Hypothalamus (tissue), 51 donors: ENCODE data around the gene OR4F15.
"Not testable (repeated sequence)": the region's sequence is repeated elsewhere in the genome, so short reads cannot be mapped to it uniquely, and the experiment has no call there.

ENCODE experiments used
- DNase-seq, 51 donors: peaks; one replicate each; lab custom pipeline; 2025; lab: John Stamatoyannopoulos, UW

Gene OR4F15, protein sequence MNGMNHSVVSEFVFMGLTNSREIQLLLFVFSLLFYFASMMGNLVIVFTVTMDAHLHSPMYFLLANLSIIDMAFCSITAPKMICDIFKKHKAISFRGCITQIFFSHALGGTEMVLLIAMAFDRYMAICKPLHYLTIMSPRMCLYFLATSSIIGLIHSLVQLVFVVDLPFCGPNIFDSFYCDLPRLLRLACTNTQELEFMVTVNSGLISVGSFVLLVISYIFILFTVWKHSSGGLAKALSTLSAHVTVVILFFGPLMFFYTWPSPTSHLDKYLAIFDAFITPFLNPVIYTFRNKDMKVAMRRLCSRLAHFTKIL

DNA sequence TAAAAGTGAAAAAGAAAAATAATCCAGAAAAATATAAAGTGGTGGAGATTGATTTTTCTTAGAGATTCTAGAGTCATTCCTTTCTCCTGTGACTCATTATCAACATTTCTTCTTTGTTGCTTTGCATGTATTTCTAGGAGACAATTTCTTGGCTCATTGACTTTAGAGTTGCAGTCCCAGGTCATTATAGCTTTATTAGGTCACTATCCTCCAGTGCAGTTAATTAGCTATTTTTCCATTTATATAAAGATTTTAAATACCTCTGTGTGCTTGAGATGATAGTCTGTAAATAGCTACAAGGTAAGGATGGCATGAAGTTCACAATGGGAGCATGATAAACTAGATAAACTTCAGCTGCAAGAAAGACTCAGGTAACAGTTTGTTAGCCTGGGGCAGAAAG, at the start of gene OR4F15:
Gene OR4F15 (plus strand): TSS at position 301 of the 400 bp plus-strand sequence. CDS start 5,985 bp downstream, outside the sequence.
- DNase-seq: no peak

GRCh38 chr15:101764669-101765339, 47.2 kb upstream of the OR4F15 start:
- DNase-seq: not testable (repeated sequence)

DNA sequence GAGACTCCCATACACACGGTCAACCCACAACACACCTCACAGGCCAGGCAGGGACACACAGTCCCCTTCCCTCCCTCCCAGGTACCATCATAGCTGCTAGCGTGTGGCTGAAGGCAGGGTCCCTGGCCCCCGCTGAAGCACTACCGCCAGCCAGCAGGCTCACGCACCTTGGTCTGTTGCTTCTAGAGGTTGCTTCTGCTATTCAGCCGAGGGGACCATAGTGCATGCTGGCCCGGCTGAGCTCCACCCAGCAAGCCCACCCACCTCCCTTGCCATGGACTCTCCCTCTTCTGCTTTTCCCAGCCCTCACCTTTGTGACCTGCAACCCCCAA, 46.7 kb upstream of the OR4F15 start:
- not testable (repeated sequence) for DNase-seq

- DNase-seq: no peak
These were observed 46.1 kb upstream of the OR4F15 start for GRCh38 chr15:101765772-101766456.

DNA sequence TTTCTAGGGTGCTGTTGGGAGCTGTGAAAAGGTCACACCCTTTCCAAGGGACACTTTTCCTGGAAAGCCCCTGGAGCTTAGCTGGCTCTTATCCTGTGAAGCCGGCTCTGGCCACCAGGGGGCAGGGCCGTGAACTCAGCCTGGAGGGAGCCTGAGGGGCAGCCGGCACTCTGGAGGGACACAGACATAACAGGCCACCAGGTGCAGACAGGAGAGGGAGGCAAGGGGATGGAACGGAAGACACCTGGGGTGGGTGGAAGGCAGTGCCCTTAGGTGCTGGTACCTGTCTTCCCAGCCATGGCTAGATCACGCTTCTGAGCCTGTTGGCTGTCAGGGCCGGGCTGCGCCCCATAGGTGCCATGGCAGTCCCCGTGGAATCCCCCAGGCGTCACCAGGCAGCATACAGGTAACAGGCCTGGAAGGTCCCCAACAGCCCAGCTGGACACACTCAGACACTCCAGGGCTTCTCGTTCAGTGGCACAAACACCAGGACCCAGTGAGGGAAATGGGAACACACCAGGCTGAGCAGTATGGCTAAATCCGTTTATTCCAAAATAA, 44.8 kb upstream of the OR4F15 start:
- DNase-seq: not testable (repeated sequence)

DNA sequence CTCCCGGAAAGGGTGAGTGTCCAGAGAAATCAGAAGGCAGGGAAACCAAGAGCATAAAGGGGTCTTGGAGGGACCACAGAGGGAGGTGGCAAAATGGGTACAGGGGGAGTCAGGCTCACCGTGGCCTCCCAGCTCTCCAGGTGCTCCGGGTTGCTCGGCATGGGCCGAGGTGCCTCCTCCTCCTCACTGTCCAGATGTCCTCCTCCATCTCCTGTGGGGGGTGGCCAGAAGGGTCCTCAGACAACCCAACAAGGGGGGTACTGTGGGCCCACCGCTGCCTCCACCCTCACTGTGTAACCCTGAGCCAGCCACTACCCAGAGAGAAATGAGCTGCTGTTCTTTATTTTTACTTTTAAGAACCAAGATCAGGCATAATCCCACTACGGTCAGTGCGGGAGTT, 39.1 kb upstream of the OR4F15 start:
- no peak for DNase-seq

- no peak for DNase-seq
These were observed 38.4 kb upstream of the OR4F15 start for GRCh38 chr15:101773496-101774100.

GRCh38 chr15:101775136-101775535, 36.9 kb upstream of the OR4F15 start:
- no peak for DNase-seq

GRCh38 chr15:101778576-101778975, 33.4 kb upstream of the OR4F15 start:
- DNase-seq: not testable (repeated sequence)

GRCh38 chr15:101780225-101780624, 31.8 kb upstream of the OR4F15 start:
- not testable (repeated sequence) for DNase-seq

GRCh38 chr15:101781928-101782327, 30.1 kb upstream of the OR4F15 start:
- no peak for DNase-seq

- no peak for DNase-seq
These were observed 27.4 kb upstream of the OR4F15 start for GRCh38 chr15:101784644-101785043.

DNA sequence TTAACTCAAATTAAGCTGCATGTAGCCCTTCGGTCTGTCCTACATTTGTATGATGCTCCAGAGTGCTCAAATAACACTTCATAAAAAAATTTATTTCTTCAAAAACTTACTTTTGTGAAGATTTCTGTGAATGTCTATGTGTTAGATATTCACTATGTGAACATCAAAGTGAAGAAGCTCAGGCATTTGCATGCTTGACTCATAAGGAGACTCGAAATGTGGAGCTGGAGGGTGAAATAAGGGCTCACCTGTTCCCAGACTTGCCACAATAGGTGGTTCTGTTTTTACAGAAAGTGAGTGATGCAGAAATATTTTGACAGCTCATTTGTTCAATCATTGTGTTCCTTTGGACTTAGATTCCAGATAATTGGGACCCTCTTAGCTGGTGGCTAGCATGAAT, 25.6 kb upstream of the OR4F15 start:
- not testable (repeated sequence) for DNase-seq

DNA sequence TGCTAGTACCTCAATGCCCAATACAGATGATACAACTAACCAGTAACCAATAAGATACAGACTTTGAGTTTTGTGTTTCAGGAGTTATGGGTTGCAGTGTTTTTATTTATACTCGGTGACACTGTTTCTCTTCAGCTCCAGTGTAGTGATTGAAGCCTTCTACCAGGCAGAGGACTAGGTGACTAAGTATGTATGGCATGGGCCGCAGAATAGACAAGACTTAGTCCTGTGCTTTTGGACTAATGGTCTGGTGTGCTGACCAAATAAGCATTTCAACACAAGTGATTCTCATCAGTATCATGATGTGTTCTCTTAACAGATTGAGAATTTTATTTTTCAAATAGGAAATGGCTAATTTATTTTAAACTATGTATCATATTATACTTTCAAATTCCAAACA, 24.0 kb upstream of the OR4F15 start:
- DNase-seq: not testable (repeated sequence)

GRCh38 chr15:101788503-101789269, 23.3 kb upstream of the OR4F15 start:
- not testable (repeated sequence) for DNase-seq

DNA sequence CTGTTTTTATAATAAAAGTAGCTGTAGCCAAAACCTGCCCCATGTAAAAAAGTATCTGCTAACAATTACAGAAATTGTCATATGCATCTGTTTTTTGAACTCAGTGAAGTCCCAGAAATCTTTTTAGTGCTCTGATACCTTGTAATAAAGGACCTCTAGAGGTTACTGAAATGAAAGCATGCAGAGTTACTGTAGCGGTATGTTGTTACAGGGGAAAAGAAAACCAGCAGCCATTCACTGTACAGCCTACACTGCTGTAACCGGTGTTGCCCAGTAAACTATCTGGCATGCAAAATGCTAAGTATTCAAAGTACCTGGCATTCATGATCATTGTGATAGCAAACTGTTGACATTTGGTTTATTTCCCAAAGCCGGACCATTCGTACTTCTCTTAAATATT, 21.3 kb upstream of the OR4F15 start:
- DNase-seq: not testable (repeated sequence)

- DNase-seq: not testable (repeated sequence)
These were observed 18.0 kb upstream of the OR4F15 start for GRCh38 chr15:101793981-101794380.

DNA sequence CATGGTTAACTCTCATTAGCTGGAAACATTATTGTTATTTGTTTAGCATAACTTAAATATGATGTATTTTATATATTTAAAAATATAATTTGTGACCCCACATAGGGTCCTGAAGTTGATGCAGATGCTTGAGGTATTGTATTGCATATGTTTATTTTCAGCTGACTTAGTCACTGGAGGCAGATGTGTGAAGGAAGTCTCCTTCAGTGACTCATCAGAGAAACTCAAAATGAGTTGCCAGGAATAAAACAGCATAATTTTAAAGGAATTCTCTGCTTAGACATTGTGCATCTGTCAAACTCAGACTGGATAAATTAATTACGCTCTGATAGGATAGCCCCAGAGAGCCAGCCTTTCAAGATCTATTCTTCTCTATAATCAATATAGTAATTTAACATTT, 16.5 kb upstream of the OR4F15 start:
- DNase-seq: no peak

DNA sequence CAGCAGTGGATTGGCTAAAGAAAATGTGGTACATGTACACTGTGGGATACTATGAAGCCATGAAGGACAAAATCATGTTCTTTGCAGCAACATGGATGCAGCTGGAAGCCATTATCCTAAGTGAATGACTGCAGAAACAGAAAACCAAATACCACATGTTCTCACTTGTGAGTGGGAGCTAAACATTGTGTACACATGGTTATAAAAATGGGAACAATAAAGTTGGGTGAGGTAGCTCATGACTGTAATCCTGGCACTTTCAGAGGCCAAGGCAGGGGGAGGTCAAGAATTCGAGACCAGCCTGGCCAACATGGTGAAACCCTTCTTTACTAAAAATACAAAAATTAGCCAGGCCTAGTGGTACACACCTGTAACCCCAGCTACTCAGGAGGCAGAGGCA, 12.3 kb upstream of the OR4F15 start:
- no peak for DNase-seq

DNA sequence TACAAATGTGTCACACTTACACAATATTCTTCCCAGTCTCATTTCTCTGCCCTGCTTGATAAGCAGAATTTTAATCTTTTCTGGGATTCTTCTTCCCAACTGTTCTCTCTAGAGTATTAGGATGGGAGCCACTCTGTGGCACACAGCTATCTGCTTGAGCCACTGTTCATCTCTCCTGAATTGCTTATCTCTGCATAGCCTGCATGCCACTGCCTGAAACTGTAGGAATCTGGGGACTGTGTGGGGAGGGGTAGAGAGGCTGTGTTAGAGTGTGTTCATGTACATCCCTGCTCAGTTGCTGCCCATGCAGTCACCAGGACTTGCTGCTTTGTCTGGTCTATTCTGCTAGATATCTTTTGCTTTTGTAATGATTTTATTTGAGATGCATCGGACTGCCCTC, 11.0 kb upstream of the OR4F15 start:
- no peak for DNase-seq
